ENCODE results near the gene B3GNT4. TPM values are rescaled to one million over a fixed set of nuclear protein-coding genes. Genes with fewer than 3 reads are reported as not detected.
A peak's percentile ranks its signal among the peaks of the same experiment; 100 is the strongest.
"Not testable (repeated sequence)": the region's sequence is repeated elsewhere in the genome, so short reads cannot be mapped to it uniquely, and the experiment has no call there.

B3GNT4 gene
- polyA plus RNA-seq, 5 donors = 0.38 to 1.3 (median 0.98) TPM

- DNase-seq = no peak
Measured at GRCh38 chr12:122215771-122216170, 12.3 kb downstream of the B3GNT4 start.

GRCh38 chr12:122216445-122216844 is 12.9 kb downstream of the B3GNT4 start:
- DNase-seq = no peak

GRCh38 chr12:122225683-122226365 is 22.3 kb downstream of the B3GNT4 start, which contains the start of gene DIABLO:
DIABLO (minus strand) TSS chr12:122226052; CDS start chr12:122226014, 38 bp downstream.
- peak; percentile 99 to 100 for DNase-seq

GRCh38 chr12:122226366-122227125 is 23.0 kb downstream of the B3GNT4 start:
- DNase-seq = no peak

GRCh38 chr12:122227341-122227740 is 23.8 kb downstream of the B3GNT4 start:
- no peak for DNase-seq

- no peak for DNase-seq
Measured at GRCh38 chr12:122228092-122228491, 24.6 kb downstream of the B3GNT4 start.

GRCh38 chr12:122230798-122231197 is 27.3 kb downstream of the B3GNT4 start:
- DNase-seq = no peak

GRCh38 chr12:122232691-122233090 is 29.2 kb downstream of the B3GNT4 start:
- no peak for DNase-seq

GRCh38 chr12:122235741-122236140 is 32.2 kb downstream of the B3GNT4 start:
- no peak for DNase-seq

GRCh38 chr12:122238861-122239260 is 35.4 kb downstream of the B3GNT4 start:
- DNase-seq = no peak

GRCh38 chr12:122243965-122244364 is 40.5 kb downstream of the B3GNT4 start:
- DNase-seq = no peak

GRCh38 chr12:122244565-122245371 is 41.3 kb downstream of the B3GNT4 start:
- DNase-seq = no peak

GRCh38 chr12:122245553-122245952 is 42.0 kb downstream of the B3GNT4 start:
- no peak for DNase-seq

- no peak for DNase-seq
Measured at GRCh38 chr12:122250047-122250446, 46.5 kb downstream of the B3GNT4 start.

- DNase-seq = no peak
Measured at GRCh38 chr12:122250536-122250935, 47.0 kb downstream of the B3GNT4 start.

GRCh38 chr12:122258462-122258861 is 55.0 kb downstream of the B3GNT4 start:
- DNase-seq = not testable (repeated sequence)

Other genes with a start within 250 kb of the B3GNT4 start
- 10 to 100 TPM; 13.9 to 17.9 (median 16.6) TPM for gene BCL7A, start 181.8 kb upstream of the B3GNT4 start, polyA plus RNA-seq (ENCODE audit: insufficient read depth in 1 of 5, insufficient read length in 5 of 5, low replicate concordance in 1 of 5)
- gene MLXIP, start 125.0 kb upstream of the B3GNT4 start, polyA plus RNA-seq (ENCODE audit: insufficient read depth in 1 of 5, insufficient read length in 5 of 5, low replicate concordance in 1 of 5) = 10 to 100 TPM; 55.8 to 87.5 (median 83.7) TPM
- gene IL31, start 29.5 kb upstream of the B3GNT4 start, polyA plus RNA-seq (ENCODE audit: insufficient read depth in 1 of 5, insufficient read length in 5 of 5, low replicate concordance in 1 of 5) = not detected
- 1 to 10 TPM in 4 of 5 donors, under 1 TPM in 1; 0.67 to 4.5 (median 3.4) TPM for gene LRRC43, start 20.6 kb upstream of the B3GNT4 start, polyA plus RNA-seq (ENCODE audit: insufficient read depth in 1 of 5, insufficient read length in 5 of 5, low replicate concordance in 1 of 5)
- 10 to 100 TPM; 50.3 to 62.1 (median 59.5) TPM for gene DIABLO, start 22.3 kb downstream of the B3GNT4 start, polyA plus RNA-seq (ENCODE audit: insufficient read depth in 1 of 5, insufficient read length in 5 of 5, low replicate concordance in 1 of 5)
- 10 to 100 TPM in 4 of 5 donors, 1 to 10 TPM in 1; 9.9 to 17.8 (median 15.3) TPM for gene VPS33A, start 62.8 kb downstream of the B3GNT4 start, polyA plus RNA-seq (ENCODE audit: insufficient read depth in 1 of 5, insufficient read length in 5 of 5, low replicate concordance in 1 of 5)
- 10 to 100 TPM; 24.4 to 33.6 (median 31.2) TPM for gene CLIP1, start 219.0 kb downstream of the B3GNT4 start, polyA plus RNA-seq (ENCODE audit: insufficient read depth in 1 of 5, insufficient read length in 5 of 5, low replicate concordance in 1 of 5)

Data from right lung (tissue), 5 donors.